Stomach (tissue), 9 donors: Measurements from ENCODE around the gene ATP8A1. TPM values are rescaled to one million over a fixed set of nuclear protein-coding genes. Genes with fewer than 3 reads are reported as not detected.

Experiments used
- DNase-seq, 2 donors: peaks; one replicate each; pipeline versions ENCODE4 v3.0.0 to v3.0.0-alpha.2; 2013 to 2019
- H3K27ac ChIP-seq, 5 donors: fragments of 200-600 bp in 4 of 5; sonication (generic) in 4 of 5; one replicate each; pipeline ENCODE4 v1.5.1; 2013 to 2019; ENCODE audit warnings: mild to moderate bottlenecking in 1 of 5, moderate library complexity in 1 of 5
- H3K27me3 ChIP-seq, 3 donors: fragments of 200-600 bp; sonication (generic); one replicate each; pipeline ENCODE4 v1.5.1; 2017 to 2019; ENCODE audit warnings: mixed run types in 1 of 3
- H3K36me3 ChIP-seq, 4 donors: fragments of 200-600 bp; sonication (generic); 1 replicate in 3 of 4; 2 replicates in 1 of 4; pipeline ENCODE4 v1.5.1; 2016 to 2019
- H3K4me1 ChIP-seq, 4 donors: fragments of 200-600 bp; sonication (generic); one replicate each; pipeline ENCODE4 v1.5.1; 2016 to 2019
- H3K4me3 ChIP-seq, 4 donors: fragments of 200-600 bp; sonication (generic) in 3 of 4; one replicate each; pipeline ENCODE4 v1.5.1; 2016 to 2019; ENCODE audit warnings: mild to moderate bottlenecking in 1 of 4
- H3K9me3 ChIP-seq, 4 donors: fragments of 200-600 bp; sonication (generic); one replicate each; pipeline ENCODE4 v1.5.1; 2016 to 2019
- CTCF ChIP-seq, 7 experiments: fragments of 450-650 bp in 4 of 7; fragments of 200-600 bp in 3 of 7; sonication (generic) in 3 of 7; IDR thresholded peaks; one replicate each; pipeline ENCODE4 v1.5.1; 2016 to 2019; ENCODE audit warnings: antibody characterized with exemption in 7 of 7, control low read depth in 2 of 7, mild to moderate bottlenecking in 1 of 7
- EP300 ChIP-seq: sonication (generic); formaldehyde crosslinking; IDR thresholded peaks from one replicate; pipeline ENCODE4 v1.6.1; 2017; ENCODE audit warnings: antibody characterized with exemption
- POLR2A ChIP-seq, 4 donors: fragments of 450-650 bp; IDR thresholded peaks; one replicate each; pipeline ENCODE4 v1.6.1; 2016; ENCODE audit warnings: antibody characterized with exemption in 4 of 4, control low read depth in 2 of 4, mild to moderate bottlenecking in 1 of 4, moderate library complexity in 1 of 4
- POLR2AphosphoS5 ChIP-seq, 3 donors: sonication (generic); formaldehyde crosslinking; IDR thresholded peaks; one replicate each; pipeline ENCODE4 v1.6.1; 2016; ENCODE audit warnings: antibody characterized with exemption in 3 of 3
- WGBS, 5 donors: extraction: QIAGEN DNeasy Blood & Tissue Kit in 3 of 5; methylation state at CpG; one replicate each; pipeline versions ENCODE4 v1.1.5 to v1.1.7; 2013 to 2018; 5-methylcytosine and 5-hydroxymethylcytosine counted together
- intact Hi-C: fragments of 100-400 bp; cut with DNase I; formaldehyde crosslinking; loops from one replicate; pipeline ENCODE4 v1.15.1; 2023; ENCODE audit warnings: low total_unique reads
- polyA plus RNA-seq, 3 donors: library from polyadenylated mRNA; stranded (reverse); fragments of 200-250 nt; gene quantifications; one replicate each; pipeline ENCODE4 v1.2.3, GENCODE V29; 2013
- total RNA-seq, 5 donors: library from RNA; depleted of rRNA; stranded (reverse); fragments of >200 nt; gene quantifications; one replicate each; pipeline versions ENCODE4 v1.1.0 to v1.2.3, GENCODE V29; 2014 to 2016
- donor health status: healthy with polysubstance abuse.
- donor health status: Bipolar disorder and iron deficiency.
- donor health status: healthy.

Gene ATP8A1
- total and polyA plus RNA-seq, 8 donors = 2.6 to 104 (median 33.2) TPM

GRCh38 chr4:42656679-42656943, 294 bp downstream of the ATP8A1 start:
- TF ChIP-seq EP300 = no peak
- TF ChIP-seq POLR2A (IDR thresholded peaks at IDR 0.05) = no peak
- TF ChIP-seq CTCF (IDR thresholded peaks at IDR 0.05) = no peak
- no peak for TF ChIP-seq POLR2AphosphoS5 (IDR thresholded peaks at IDR 0.05)
- intact Hi-C loops = no loop called here
- Histone ChIP-seq H3K36me3 (no peaks in the 10 kb centered on the region), H3K4me1 (peaks cover 21 to 49% (median 42%) of the 10 kb centered on the region in 4 donors), H3K4me3 (peak overlapping the region; percentile 92 to 98 (median 96)), H3K27me3 (no peaks in the 10 kb centered on the region), H3K9me3 (no peaks in the 10 kb centered on the region), H3K27ac (peak overlapping the region; percentile 85 to 93 (median 90))
- no peak for DNase-seq
- WGBS, 5 donors = 0 to 1% (median 1%) methylated on average over 23 to 31 of the region's 31 CpGs; no CpG with 5 or more reads in 1 of the 5 donors

- 0 to 1% (median 1%) methylated on average over 31 to 39 of the region's 39 CpGs for whole genome bisulfite sequencing, 5 donors
- intact Hi-C loops = no loop called here
- peak overlapping the region; percentile 85 to 93 (median 90) for H3K27ac ChIP-seq
- no peaks in the 10 kb centered on the region for H3K9me3 ChIP-seq
- no peaks in the 10 kb centered on the region for H3K27me3 ChIP-seq
- no peaks in the 10 kb centered on the region for H3K36me3 ChIP-seq
- peaks cover 21 to 49% (median 42%) of the 10 kb centered on the region in 4 donors for H3K4me1 ChIP-seq
- TF ChIP-seq CTCF (IDR thresholded peaks at IDR 0.05) (no peak), POLR2A (IDR thresholded peaks at IDR 0.05) (no peak), POLR2AphosphoS5 (IDR thresholded peaks at IDR 0.05) (no peak), EP300 (no peak)
- peak overlapping the region; percentile 92 to 98 (median 96) for H3K4me3 ChIP-seq
- peak; percentile 56 to 72 for DNase-seq
These were observed 805 bp downstream of the ATP8A1 start for GRCh38 chr4:42655921-42656678.

DNA sequence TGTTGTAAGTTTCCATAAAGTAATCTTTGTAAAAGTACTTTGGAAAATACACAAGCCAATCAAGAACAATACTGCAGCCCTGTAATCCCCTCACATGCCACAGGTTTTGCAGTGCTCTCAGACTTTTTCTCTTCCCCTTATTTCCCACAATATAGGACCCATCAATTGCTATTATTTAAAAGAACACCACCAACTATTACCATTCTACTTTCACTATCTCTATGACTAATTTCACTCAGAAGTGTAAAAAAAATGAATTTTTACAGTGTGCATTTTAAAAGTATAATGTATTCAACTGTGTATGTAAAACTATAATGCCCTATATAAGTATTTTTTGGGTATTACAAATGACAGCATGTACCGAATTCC, 1.7 kb downstream of the ATP8A1 start:
- TF ChIP-seq EP300 = no peak
- no peak for TF ChIP-seq CTCF (IDR thresholded peaks at IDR 0.05)
- no peak for TF ChIP-seq POLR2AphosphoS5 (IDR thresholded peaks at IDR 0.05)
- no peak for TF ChIP-seq POLR2A (IDR thresholded peaks at IDR 0.05)
- 45 to 71% (median 57%) methylated on average over 1 of the region's 1 CpG for WGBS, 5 donors
- Histone ChIP-seq H3K27me3 (no peaks in the 10 kb centered on the region), H3K4me3 (peak overlapping the region; percentile 92 to 98 (median 96)), H3K27ac (peak overlapping the region; percentile 75 to 93 (median 90)), H3K9me3 (no peaks in the 10 kb centered on the region), H3K36me3 (no peaks in the 10 kb centered on the region), H3K4me1 (peaks cover 21 to 49% (median 42%) of the 10 kb centered on the region in 4 donors)
- DNase-seq = no peak
- intact Hi-C loops = no loop called here

GRCh38 chr4:42654631-42655268, 2.2 kb downstream of the ATP8A1 start:
- Histone ChIP-seq H3K36me3 (no peaks in the 10 kb centered on the region), H3K4me1 (peaks cover 21 to 49% (median 42%) of the 10 kb centered on the region in 4 donors), H3K27ac (peak overlapping the region; percentile 75 to 93 (median 90)), H3K4me3 (peak overlapping the region in 3 of 4 donors; percentile 93 to 98 (median 98)), H3K27me3 (no peaks in the 10 kb centered on the region), H3K9me3 (no peaks in the 10 kb centered on the region)
- intact Hi-C loops = no loop called here
- TF ChIP-seq POLR2AphosphoS5 (IDR thresholded peaks at IDR 0.05) = peak in 1 of 3 donors; percentile 7
- no peak for TF ChIP-seq POLR2A (IDR thresholded peaks at IDR 0.05)
- no peak for DNase-seq
- WGBS, 5 donors = 28 to 56% (median 32%) methylated on average over 2 of the region's 2 CpGs
